Endothelial cell of umbilical vein (primary cell): ENCODE results near the gene DMXL1. TPM values are rescaled to one million over a fixed set of nuclear protein-coding genes. Genes with fewer than 3 reads are reported as not detected.
"Not testable (repeated sequence)": the region's sequence is repeated elsewhere in the genome, so short reads cannot be mapped to it uniquely, and the experiment has no call there.

Experiments
- BruUV-seq: library from RNA; stranded (reverse); fragments of 400-500 nt; replicated peaks from 2 replicates; lab custom pipeline; 2021; lab: Mats Ljungman, UMichigan
- CTCF ChIA-PET: fragments of 300-600, 350-600 bp; sonication (Branson Sonifier 250); formaldehyde crosslinking; loops from one replicate; lab custom pipeline; 2021; ENCODE audit warnings: antibody characterized with exemption, inconsistent platforms; lab: Charles Lee
- POLR2A ChIA-PET: fragments of 300-600, 350-600 bp; sonication (Branson Sonifier 250); formaldehyde crosslinking; loops from one replicate; lab custom pipeline; 2021; ENCODE audit warnings: antibody characterized with exemption, inconsistent platforms; lab: Charles Lee
- DNase-seq: peaks from one replicate; pipeline ENCODE4 v3.0.0-alpha.2; 2011; ENCODE audit warnings: low read depth, low spot score
- FAIRE-seq: peaks from 2 replicates; lab custom pipeline; 2011; peaks lifted over from hg19 to GRCh38; lab: Jason Lieb, UNC
- H2AFZ ChIP-seq: 2 replicates; pipeline ENCODE4 v1.6.0; 2012; ENCODE audit warnings: low read depth, low read length, control low read depth, inconsistent platforms
- H3K27ac ChIP-seq: 2 replicates; pipeline ENCODE4 v1.5.1; 2011; ENCODE audit warnings: low read depth, mild to moderate bottlenecking, control low read depth, low read length, moderate library complexity; ENCODE audit not compliant: insufficient read depth
- H3K27me3 ChIP-seq, 2 experiments: 2 replicates each; pipeline versions ENCODE4 v1.6.0 to v1.6.1; 2011; ENCODE audit warnings: low read length in 2 of 2, mixed read lengths in 1 of 2; ENCODE audit not compliant: control insufficient read depth in 2 of 2, insufficient read depth in 2 of 2
- H3K36me3 ChIP-seq, 2 experiments: 2 replicates in 1 of 2; 3 replicates in 1 of 2; pipeline ENCODE4 v1.5.1; 2011; ENCODE audit warnings: low read length in 2 of 2, mild to moderate bottlenecking in 1 of 2, moderate library complexity in 1 of 2; ENCODE audit not compliant: control insufficient read depth in 2 of 2, insufficient read depth in 2 of 2; ENCODE audit errors: extremely low read depth in 1 of 2
- H3K4me1 ChIP-seq: 3 replicates; pipeline ENCODE4 v1.5.1; 2011; ENCODE audit warnings: mild to moderate bottlenecking, low read length; ENCODE audit not compliant: control insufficient read depth, insufficient read depth; ENCODE audit errors: extremely low read depth
- H3K4me2 ChIP-seq: 2 replicates; pipeline ENCODE4 v1.6.1; 2011; ENCODE audit warnings: low read length, control low read depth, mixed read lengths; ENCODE audit not compliant: insufficient read depth
- H3K4me3 ChIP-seq, 3 experiments: fragments of 200-600 bp in 1 of 3; sonication (generic), shearing (Covaris generic) in 1 of 3; replicated peaks in 1 of 3; 2 replicates each; pipeline ENCODE4 v1.5.1; 2011 to 2016; ENCODE audit warnings: control low read depth in 3 of 3, low read length in 3 of 3, mild to moderate bottlenecking in 2 of 3, inconsistent platforms in 1 of 3, low read depth in 1 of 3, moderate library complexity in 1 of 3; ENCODE audit not compliant: insufficient read depth in 1 of 3
- H3K79me2 ChIP-seq: 2 replicates; pipeline ENCODE4 v1.6.0; 2012; ENCODE audit warnings: low read length, inconsistent platforms; ENCODE audit not compliant: control insufficient read depth, insufficient read depth
- H3K9ac ChIP-seq: replicated peaks from 2 replicates; pipeline ENCODE3; 2011; ENCODE audit warnings: low read length, control low read depth; ENCODE audit not compliant: insufficient read depth; ENCODE audit errors: extremely low read depth
- H3K9me1 ChIP-seq: replicated peaks from 3 replicates; pipeline ENCODE4 v1.6.0; 2011; ENCODE audit warnings: mild to moderate bottlenecking, low read length; ENCODE audit not compliant: control insufficient read depth, insufficient read depth; ENCODE audit errors: extremely low read depth
- H3K9me3 ChIP-seq: replicated peaks from 2 replicates; pipeline ENCODE4 v1.5.1; 2012; ENCODE audit warnings: low read length, inconsistent platforms; ENCODE audit not compliant: control insufficient read depth, insufficient read depth
- H4K20me1 ChIP-seq: replicated peaks from 2 replicates; pipeline ENCODE3; 2011; ENCODE audit warnings: mild to moderate bottlenecking, low read length; ENCODE audit not compliant: control insufficient read depth, insufficient read depth; ENCODE audit errors: extremely low read depth
- EZH2 ChIP-seq: IDR thresholded peaks from 2 replicates; pipeline ENCODE4 v1.6.1; 2012; ENCODE audit warnings: borderline replicate concordance, low read depth, mild to moderate bottlenecking, moderate library complexity, low read length, inconsistent platforms; ENCODE audit not compliant: severe bottlenecking
- JUN ChIP-seq: IDR thresholded peaks from 2 replicates; pipeline ENCODE4 v1.6.1; 2011; ENCODE audit warnings: borderline replicate concordance, low read depth; ENCODE audit not compliant: insufficient read length, insufficient read depth
- MAX ChIP-seq: IDR thresholded peaks from 2 replicates; pipeline ENCODE4 v1.6.1; 2011; ENCODE audit not compliant: insufficient read depth, insufficient read length
- POLR2A ChIP-seq: IDR thresholded peaks from 2 replicates; pipeline ENCODE4 v1.6.1; 2012; ENCODE audit warnings: low read depth, mild to moderate bottlenecking, control low read depth, low read length
- POLR2AphosphoS5 ChIP-seq: IDR thresholded peaks from 2 replicates; pipeline ENCODE4 v1.6.1; 2012; ENCODE audit warnings: low read depth, mild to moderate bottlenecking, control low read depth, low read length, moderate library complexity; ENCODE audit not compliant: insufficient read depth
- dilution Hi-C: fragments of 300-500 bp; cut with MboI; formaldehyde crosslinking; loops from one replicate; pipeline ENCODE4 v1.15.0; 2019; ENCODE audit warnings: low sequenced_read_pairs; ENCODE audit not compliant: extremely low pct_ligation_motif_present
- intact Hi-C: fragments of 100-400 bp; cut with micrococcal nuclease; formaldehyde crosslinking; loops from one replicate; pipeline ENCODE4 v1.10.0; 2022
- polyA plus RNA-seq, 4 experiments: library from polyadenylated mRNA; depleted of rRNA in 3 of 4; stranded (reverse) in 3 of 4; unstranded in 1 of 4; fragments of >200 nt; gene quantifications; 2 replicates each; pipeline versions ENCODE4 v1.2.1 to v1.2.3, GENCODE V29; 2011 to 2012; ENCODE audit warnings: missing spikeins in 1 of 4
- total RNA-seq: library from RNA; stranded (reverse); gene quantifications from 2 replicates; pipeline ENCODE4 v1.2.3, GENCODE V29; 2021
- TF ChIP-seq, protein P1 (sequence below), 2 donors: IDR thresholded peaks; 1 replicate in 1 of 2; 2 replicates in 1 of 2; pipeline ENCODE4 v1.5.1; 2011; ENCODE audit warnings: low read length in 2 of 2, mild to moderate bottlenecking in 2 of 2, moderate library complexity in 2 of 2, control low read depth in 1 of 2, inconsistent platforms in 1 of 2, low read depth in 1 of 2; ENCODE audit not compliant: insufficient read depth in 1 of 2; ENCODE audit errors: extremely low read depth in 1 of 2

The DMXL1 gene
- total and polyA plus RNA-seq, 2 donors (not counting 3 experiments of a cell fraction or from before 2014, with no cell fraction given): 5.4 to 24.7 TPM

- Histone ChIP-seq H3K4me3 (no peak overlapping the region), H3K79me2 (no peaks in the 10 kb centered on the region), H3K4me2 (no peak overlapping the region), H3K27me3 (no peaks in the 10 kb centered on the region), H3K27ac (no peak overlapping the region), H2AFZ (no peak overlapping the region), H4K20me1 (no peaks in the 10 kb centered on the region), H3K9me1 (no peaks in the 10 kb centered on the region), H3K4me1 (no peaks in the 10 kb centered on the region), H3K36me3 (peaks cover 0 to 4% of the 10 kb centered on the region in 2 experiments), H3K9me3 (no peaks in the 10 kb centered on the region), H3K9ac (no peak overlapping the region)
- no peak for TF ChIP-seq POLR2A
- TF ChIP-seq POLR2AphosphoS5: no peak
- TF ChIP-seq MAX: no peak
- TF ChIP-seq, protein P1, sequence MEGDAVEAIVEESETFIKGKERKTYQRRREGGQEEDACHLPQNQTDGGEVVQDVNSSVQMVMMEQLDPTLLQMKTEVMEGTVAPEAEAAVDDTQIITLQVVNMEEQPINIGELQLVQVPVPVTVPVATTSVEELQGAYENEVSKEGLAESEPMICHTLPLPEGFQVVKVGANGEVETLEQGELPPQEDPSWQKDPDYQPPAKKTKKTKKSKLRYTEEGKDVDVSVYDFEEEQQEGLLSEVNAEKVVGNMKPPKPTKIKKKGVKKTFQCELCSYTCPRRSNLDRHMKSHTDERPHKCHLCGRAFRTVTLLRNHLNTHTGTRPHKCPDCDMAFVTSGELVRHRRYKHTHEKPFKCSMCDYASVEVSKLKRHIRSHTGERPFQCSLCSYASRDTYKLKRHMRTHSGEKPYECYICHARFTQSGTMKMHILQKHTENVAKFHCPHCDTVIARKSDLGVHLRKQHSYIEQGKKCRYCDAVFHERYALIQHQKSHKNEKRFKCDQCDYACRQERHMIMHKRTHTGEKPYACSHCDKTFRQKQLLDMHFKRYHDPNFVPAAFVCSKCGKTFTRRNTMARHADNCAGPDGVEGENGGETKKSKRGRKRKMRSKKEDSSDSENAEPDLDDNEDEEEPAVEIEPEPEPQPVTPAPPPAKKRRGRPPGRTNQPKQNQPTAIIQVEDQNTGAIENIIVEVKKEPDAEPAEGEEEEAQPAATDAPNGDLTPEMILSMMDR (IDR thresholded peaks at IDR 0.05; ENCODE audit: extremely low read depth in 1 of 2, insufficient read depth in 1 of 2, low read depth in 1 of 2, low read length in 2 of 2): no peak
- no peak for TF ChIP-seq JUN
- no peak for TF ChIP-seq EZH2
- DNase-seq (no peak), FAIRE-seq (no peak)
- dilution Hi-C loops (no loop called here), intact Hi-C loops (no loop called here)
- ChIA-PET CTCF (interaction anchor here (0.7 to 1.6 kb wide), 3 partner anchors 12 to 84 kb away, joined by 3 to 7 read pairs (median 3); no protein-coding TSS in a partner anchor), POLR2A (no interaction called here)
- BruUV-seq: no TSS peak
These were observed 109.2 kb downstream of the DMXL1 start for GRCh38 chr5:119179857-119180641.

GRCh38 chr5:119185512-119185911 is 114.6 kb downstream of the DMXL1 start:
- H3K79me2 ChIP-seq, H3K9me1 ChIP-seq, dilution Hi-C loops, intact Hi-C loops, H4K20me1 ChIP-seq, H2AFZ ChIP-seq, H3K36me3 ChIP-seq, POLR2A ChIA-PET, H3K4me2 ChIP-seq, H3K4me3 ChIP-seq, H3K27ac ChIP-seq, FAIRE-seq, DNase-seq, H3K9me3 ChIP-seq, CTCF ChIA-PET, BruUV-seq, H3K27me3 ChIP-seq, H3K9ac ChIP-seq, H3K4me1 ChIP-seq: not testable (repeated sequence)
